HG03354 (cell line): ENCODE measurements around the gene SH3BP5.

Experiments
- ATAC-seq: cut with Tn5 transposase; IDR thresholded peaks from one replicate; pipeline ENCODE4 v1.9.1; 2021; ENCODE audit warnings: mild to moderate bottlenecking; ENCODE audit not compliant: unreplicated experiment, poor library complexity, severe bottlenecking

Gene SH3BP5

GRCh38 chr3:15216501-15216900, 115.9 kb downstream of the SH3BP5 start:
- no peak for ATAC-seq

DNA sequence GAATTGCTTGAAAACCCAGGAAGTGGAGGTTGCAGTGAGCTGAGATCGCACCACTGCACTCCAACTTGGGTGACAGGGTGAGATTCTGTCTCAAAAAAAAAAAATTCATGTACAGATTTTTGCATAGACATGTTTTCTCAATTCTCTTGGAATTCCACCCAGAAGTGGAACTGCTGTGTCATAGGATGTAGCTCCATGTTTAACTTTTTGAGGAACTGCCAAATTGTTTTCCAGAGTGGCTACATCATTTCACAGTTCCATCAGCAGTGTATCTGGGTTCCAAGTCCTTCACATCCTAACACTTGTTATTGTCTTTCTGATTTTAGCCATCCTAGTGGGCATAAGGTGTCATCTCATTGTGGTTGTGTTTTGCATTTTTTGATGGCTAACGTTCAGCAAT, 116.4 kb downstream of the SH3BP5 start:
- ATAC-seq: no peak

DNA sequence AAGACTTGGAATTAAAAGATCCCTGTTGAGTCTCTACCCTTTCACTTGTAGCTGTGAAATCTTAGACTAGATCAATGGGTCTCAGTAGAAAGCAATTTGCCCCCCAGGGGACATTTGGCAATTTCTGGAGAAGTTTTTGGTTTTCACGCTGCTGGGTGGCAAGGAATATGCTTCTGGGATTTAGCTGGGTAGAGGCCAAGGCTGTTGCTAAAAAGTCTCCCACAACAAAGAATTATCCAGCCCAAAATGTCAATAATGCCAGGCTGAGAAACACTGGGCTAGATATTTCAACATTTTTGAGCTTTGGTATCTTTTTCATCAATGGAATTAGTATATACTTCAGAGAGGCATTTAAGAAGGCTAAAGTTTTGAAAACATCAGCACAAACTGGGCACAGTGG, 117.6 kb downstream of the SH3BP5 start:
- ATAC-seq: no peak

GRCh38 chr3:15211937-15212336, 120.4 kb downstream of the SH3BP5 start:
- no peak for ATAC-seq

DNA sequence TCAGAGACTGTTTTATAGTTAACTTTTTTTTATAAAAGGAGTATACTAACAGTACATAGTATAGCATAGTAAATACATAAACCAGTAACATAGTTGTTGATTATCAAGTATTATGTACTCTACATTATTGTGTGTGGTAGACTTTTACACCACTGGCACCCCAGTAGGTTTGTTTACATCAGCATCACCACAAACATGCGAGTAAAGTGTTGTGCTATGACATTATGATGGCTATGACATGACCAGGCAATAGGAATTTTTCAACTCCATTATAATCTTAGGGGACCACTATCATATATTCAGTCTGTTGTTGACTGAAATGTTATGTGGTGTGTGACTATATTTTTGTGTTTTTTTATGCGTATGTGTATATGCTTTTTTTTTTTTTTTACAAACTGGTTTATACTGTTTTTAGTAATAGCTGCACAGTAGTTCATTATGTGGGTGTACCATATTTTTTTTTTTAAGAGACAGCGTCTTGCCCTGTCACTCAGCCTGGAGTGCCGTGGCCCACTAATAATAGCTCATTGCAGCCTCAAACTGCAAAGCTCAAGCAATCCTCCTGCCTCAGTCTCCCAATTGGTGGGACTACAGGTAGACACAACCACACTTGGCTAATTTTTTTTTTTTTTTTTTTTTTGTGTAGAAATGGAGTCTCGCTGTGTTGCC, 124.4 kb downstream of the SH3BP5 start:
- ATAC-seq: no peak

DNA sequence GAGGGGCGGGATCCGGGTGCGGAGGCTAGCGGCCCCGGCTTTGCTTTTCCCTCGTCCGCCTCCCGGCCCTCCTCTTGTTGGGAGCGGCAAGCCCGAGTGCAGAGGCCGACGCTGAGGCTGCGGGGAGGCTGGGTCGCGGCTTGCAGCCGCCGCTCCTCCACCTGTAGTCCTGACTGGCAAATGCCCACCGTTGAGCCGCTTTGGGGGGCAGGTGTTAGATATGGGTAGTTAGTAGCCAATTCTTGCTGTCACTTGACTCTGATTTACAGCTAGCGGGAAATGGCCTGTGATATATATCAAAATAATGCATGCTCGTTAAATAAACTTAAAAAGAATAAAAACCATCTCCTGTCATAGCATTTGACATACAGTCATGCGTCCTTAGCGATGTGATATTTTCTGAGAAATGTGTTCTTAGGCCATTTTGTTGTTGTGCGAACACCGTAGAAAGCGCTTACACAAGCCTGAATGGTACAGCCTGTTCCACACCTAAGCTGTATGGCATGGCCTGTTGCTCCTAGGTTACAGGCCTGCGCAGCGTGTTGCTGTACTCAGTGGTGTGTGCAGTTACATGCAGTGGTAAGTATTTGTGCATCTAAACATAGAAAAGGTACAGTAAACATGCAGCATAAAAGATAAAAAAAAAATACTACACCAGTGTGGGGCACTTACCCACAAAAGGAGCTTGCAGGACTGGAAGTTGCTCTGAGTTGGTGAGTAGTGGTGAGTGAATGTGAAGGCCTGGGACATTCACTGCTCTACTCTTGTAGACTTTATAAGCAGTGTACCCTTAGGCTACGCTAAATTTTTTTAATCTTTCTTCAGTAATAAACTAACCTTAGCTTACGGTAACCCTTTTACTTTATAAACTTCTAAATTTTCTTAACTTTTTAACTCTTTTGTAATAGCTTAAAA, 125.5 kb downstream of the SH3BP5 start:
- peak; percentile 20 for ATAC-seq

GRCh38 chr3:15205934-15206661, 126.3 kb downstream of the SH3BP5 start, which contains the start of gene CAPN7:
CAPN7 (plus strand) TSS chr3:15206246; CDS start chr3:15206496, 250 bp downstream.
- ATAC-seq: peak; percentile 88

DNA sequence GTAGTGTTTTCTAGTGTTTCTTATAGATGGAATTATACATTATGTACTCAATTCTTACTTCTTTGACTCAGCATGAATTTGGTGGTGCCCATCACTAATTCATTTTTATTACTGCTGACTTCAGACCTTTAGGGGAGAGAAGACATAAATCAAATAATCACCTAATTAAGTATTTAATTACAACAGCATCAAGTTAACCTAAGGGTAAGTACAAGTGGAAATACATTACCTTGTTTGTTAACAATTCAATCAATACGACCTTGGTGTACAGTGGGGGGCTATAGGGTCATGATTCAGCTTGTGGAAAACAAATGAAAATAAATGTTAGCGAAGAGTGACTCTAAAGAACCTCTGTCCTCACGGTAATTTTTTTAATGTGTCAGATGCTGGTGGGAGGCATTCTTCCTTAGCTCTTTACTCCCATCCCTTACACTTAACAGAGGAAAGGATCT, 126.9 kb downstream of the SH3BP5 start:
- ATAC-seq: no peak
